Measurements from ENCODE around the gene CIAPIN1. TPM values are rescaled to one million over a fixed set of nuclear protein-coding genes. Genes with fewer than 3 reads are reported as not detected.

The CIAPIN1 gene
- polyA plus RNA-seq (2012; ENCODE audit: low read depth, missing spikeins): 31.8 TPM

- FAIRE-seq (peak; percentile 99), DNase-seq (ENCODE audit: insufficient read length, low spot score) (peak; percentile 95)
- TF ChIP-seq TAF1 (IDR thresholded peaks at IDR 0.05; ENCODE audit: low read depth, low read length) (peak; percentile 98), POLR2AphosphoS5 (IDR thresholded peaks at IDR 0.05; ENCODE audit: low read depth, low read length) (peak; percentile 91), PAX5 (IDR thresholded peaks at IDR 0.05; ENCODE audit: insufficient read depth, low read length, severe bottlenecking) (no peak), POU2F2 (IDR thresholded peaks at IDR 0.05; ENCODE audit: low read depth, low read length) (0 out of 2 replicates have a peak, but pooled peaks have one; percentile 76), SPI1 (IDR thresholded peaks at IDR 0.05; ENCODE audit: low read depth, low read length) (peak; percentile 60), POLR2A (IDR thresholded peaks at IDR 0.05; ENCODE audit: low read depth, low read length) (peak; percentile 78)
These were observed at the start of gene CIAPIN1, which contains the start of gene COQ9 for GRCh38 chr16:57447186-57447962. TSS of gene CIAPIN1 (minus strand) at chr16:57447385. CDS start at chr16:57440928, 6,457 bp downstream. TSS of gene COQ9 (plus strand) at chr16:57447479. CDS start at chr16:57447506, 27 bp downstream.

GRCh38 chr16:57493767-57494166, 46.6 kb upstream of the CIAPIN1 start:
- no peak for TF ChIP-seq POU2F2 (IDR thresholded peaks at IDR 0.05; ENCODE audit: low read depth, low read length)
- no peak for TF ChIP-seq POLR2AphosphoS5 (IDR thresholded peaks at IDR 0.05; ENCODE audit: low read depth, low read length)
- TF ChIP-seq TAF1 (IDR thresholded peaks at IDR 0.05; ENCODE audit: low read depth, low read length): no peak
- TF ChIP-seq SPI1 (IDR thresholded peaks at IDR 0.05; ENCODE audit: low read depth, low read length): no peak
- TF ChIP-seq PAX5 (IDR thresholded peaks at IDR 0.05; ENCODE audit: insufficient read depth, low read length, severe bottlenecking): no peak
- TF ChIP-seq POLR2A (IDR thresholded peaks at IDR 0.05; ENCODE audit: low read depth, low read length): no peak
- no peak for FAIRE-seq
- no peak for DNase-seq (ENCODE audit: insufficient read length, low spot score)

GRCh38 chr16:57489229-57489628, 42.0 kb upstream of the CIAPIN1 start:
- TF ChIP-seq SPI1 (IDR thresholded peaks at IDR 0.05; ENCODE audit: low read depth, low read length) (no peak), PAX5 (IDR thresholded peaks at IDR 0.05; ENCODE audit: insufficient read depth, low read length, severe bottlenecking) (no peak), POLR2AphosphoS5 (IDR thresholded peaks at IDR 0.05; ENCODE audit: low read depth, low read length) (no peak), POU2F2 (IDR thresholded peaks at IDR 0.05; ENCODE audit: low read depth, low read length) (no peak), TAF1 (IDR thresholded peaks at IDR 0.05; ENCODE audit: low read depth, low read length) (no peak), POLR2A (IDR thresholded peaks at IDR 0.05; ENCODE audit: low read depth, low read length) (no peak)
- FAIRE-seq (no peak), DNase-seq (ENCODE audit: insufficient read length, low spot score) (no peak)

GRCh38 chr16:57486858-57487834, 40.0 kb upstream of the CIAPIN1 start:
- TF ChIP-seq POLR2AphosphoS5 (IDR thresholded peaks at IDR 0.05; ENCODE audit: low read depth, low read length) (no peak), PAX5 (IDR thresholded peaks at IDR 0.05; ENCODE audit: insufficient read depth, low read length, severe bottlenecking) (no peak), POU2F2 (IDR thresholded peaks at IDR 0.05; ENCODE audit: low read depth, low read length) (no peak), TAF1 (IDR thresholded peaks at IDR 0.05; ENCODE audit: low read depth, low read length) (no peak), POLR2A (IDR thresholded peaks at IDR 0.05; ENCODE audit: low read depth, low read length) (no peak)
- FAIRE-seq (peak; percentile 58), DNase-seq (ENCODE audit: insufficient read length, low spot score) (no peak)

GRCh38 chr16:57485916-57486857, 39.0 kb upstream of the CIAPIN1 start, which contains the start of gene DOK4:
TSS of gene DOK4 (minus strand) at chr16:57486493. CDS start at chr16:57479507, 6,986 bp downstream.
- FAIRE-seq: peak; percentile 93
- TF ChIP-seq SPI1 (IDR thresholded peaks at IDR 0.05; ENCODE audit: low read depth, low read length) (no peak), POLR2A (IDR thresholded peaks at IDR 0.05; ENCODE audit: low read depth, low read length) (no peak), POU2F2 (IDR thresholded peaks at IDR 0.05; ENCODE audit: low read depth, low read length) (no peak), POLR2AphosphoS5 (IDR thresholded peaks at IDR 0.05; ENCODE audit: low read depth, low read length) (no peak), PAX5 (IDR thresholded peaks at IDR 0.05; ENCODE audit: insufficient read depth, low read length, severe bottlenecking) (no peak), TAF1 (IDR thresholded peaks at IDR 0.05; ENCODE audit: low read depth, low read length) (no peak)
- peak; percentile 97 for DNase-seq (ENCODE audit: insufficient read length, low spot score)

GRCh38 chr16:57485091-57485915, 38.1 kb upstream of the CIAPIN1 start:
- DNase-seq (ENCODE audit: insufficient read length, low spot score): no peak
- FAIRE-seq: no peak
- TF ChIP-seq TAF1 (IDR thresholded peaks at IDR 0.05; ENCODE audit: low read depth, low read length) (no peak), SPI1 (IDR thresholded peaks at IDR 0.05; ENCODE audit: low read depth, low read length) (no peak), POU2F2 (IDR thresholded peaks at IDR 0.05; ENCODE audit: low read depth, low read length) (no peak), POLR2AphosphoS5 (IDR thresholded peaks at IDR 0.05; ENCODE audit: low read depth, low read length) (no peak), POLR2A (IDR thresholded peaks at IDR 0.05; ENCODE audit: low read depth, low read length) (no peak), PAX5 (IDR thresholded peaks at IDR 0.05; ENCODE audit: insufficient read depth, low read length, severe bottlenecking) (no peak)

- TF ChIP-seq PAX5 (IDR thresholded peaks at IDR 0.05; ENCODE audit: insufficient read depth, low read length, severe bottlenecking) (no peak), SPI1 (IDR thresholded peaks at IDR 0.05; ENCODE audit: low read depth, low read length) (no peak), POLR2A (IDR thresholded peaks at IDR 0.05; ENCODE audit: low read depth, low read length) (no peak), POU2F2 (IDR thresholded peaks at IDR 0.05; ENCODE audit: low read depth, low read length) (no peak), TAF1 (IDR thresholded peaks at IDR 0.05; ENCODE audit: low read depth, low read length) (no peak), POLR2AphosphoS5 (IDR thresholded peaks at IDR 0.05; ENCODE audit: low read depth, low read length) (no peak)
- DNase-seq (ENCODE audit: insufficient read length, low spot score): no peak
- no peak for FAIRE-seq
These were observed 37.4 kb upstream of the CIAPIN1 start for GRCh38 chr16:57484515-57485005.
